ENCODE results near the gene STUB1. TPM values are rescaled to one million over a fixed set of nuclear protein-coding genes. Genes with fewer than 3 reads are reported as not detected.
A peak's percentile ranks its signal among the peaks of the same experiment; 100 is the strongest.

The STUB1 gene
- total RNA-seq, 1 experiment from 2014 or later: 102 TPM

- Histone ChIP-seq H4K8ac (replicated peaks; ENCODE audit: insufficient read length, low read depth, low read length) (no peak overlapping the region), H3K79me1 (ENCODE audit: insufficient read depth, low read depth, low read length, poor library complexity, severe bottlenecking) (no peaks in the 10 kb centered on the region), H4K91ac (ENCODE audit: insufficient read length, low read depth, low read length) (no peak overlapping the region), H2BK120ac (ENCODE audit: low read depth, low read length, poor library complexity, severe bottlenecking) (no peak overlapping the region), H2BK15ac (ENCODE audit: low read depth, low read length) (no peak overlapping the region), H3K9me3 (ENCODE audit: control insufficient read depth, low read depth, low read length) (no peaks in the 10 kb centered on the region), H3K27me3 (ENCODE audit: insufficient read depth, low read length) (peaks cover 49% of the 10 kb centered on the region), H3T11ph (ENCODE audit: low read length) (no peak overlapping the region), H3K18ac (ENCODE audit: insufficient read length, low read depth, low read length) (no peak overlapping the region), H3K9ac (ENCODE audit: extremely low read depth, insufficient read length, low read length) (no peak overlapping the region), H3K4ac (ENCODE audit: low read depth, low read length) (no peak overlapping the region), H3K79me2 (ENCODE audit: insufficient read depth, low read length) (no peaks in the 10 kb centered on the region), H2BK20ac (ENCODE audit: low read depth, low read length, poor library complexity, severe bottlenecking) (no peak overlapping the region), H2BK5ac (ENCODE audit: insufficient read length, low read length) (no peak overlapping the region), H3K4me1 (ENCODE audit: insufficient read depth, low read length) (no peaks in the 10 kb centered on the region), H3K4me2 (ENCODE audit: insufficient read depth, insufficient read length, low read length) (no peak overlapping the region), H3K14ac (ENCODE audit: insufficient read depth, low read length) (no peak overlapping the region), H3K27ac (ENCODE audit: insufficient read length, low read depth, low read length) (no peak overlapping the region), H3K56ac (ENCODE audit: insufficient read length, low read depth, low read length) (no peak overlapping the region), H2AFZ (ENCODE audit: low read length) (no peak overlapping the region), H4K5ac (ENCODE audit: insufficient read length, low read depth, low read length) (no peak overlapping the region), H4K20me1 (ENCODE audit: control insufficient read depth, insufficient read depth, insufficient read length) (no peaks in the 10 kb centered on the region), H2AK5ac (ENCODE audit: insufficient read length, low read length) (no peak overlapping the region), H3K23ac (ENCODE audit: insufficient read length, low read depth, low read length) (no peak overlapping the region), H2BK12ac (ENCODE audit: insufficient read length, low read depth, low read length) (no peak overlapping the region), H3K23me2 (ENCODE audit: insufficient read length, low read depth, low read length, poor library complexity, severe bottlenecking) (peaks cover 4% of the 10 kb centered on the region)
- DNase-seq: no peak
- Mint-ChIP-seq H3K4me1 (peaks cover 0 to 7% of the 10 kb centered on the region in 2 experiments; a peak in 1 of 4 replicates), H3K9me3 (no peaks in the 10 kb centered on the region), H3K27me3 (ENCODE audit: low read depth) (peaks cover 89% of the 10 kb centered on the region), H3K27ac (no peak overlapping the region), H3K36me3 (ENCODE audit: insufficient read depth in 1 of 3, low read depth in 3 of 3) (peaks cover 0 to 3% (median 0%) of the 10 kb centered on the region in 3 experiments; a peak in 2 of 7 replicates), H3K4me3 (peak overlapping the region in 1 of 2 experiments; percentile 41; a peak in 2 of 5 replicates)
- no peak for TF ChIP-seq CTCF (conservative IDR thresholded peaks at IDR 0.05)
- no CpG with 5 or more reads among the region's 19 CpGs for WGBS (ENCODE audit: extremely low coverage, insufficient read length, low lambda C conversion rate)
Observed at GRCh38 chr16:702341-702740, 22.1 kb downstream of the STUB1 start.

Measured in H9 (cell line).